GM19467 (cell line): ENCODE data around the gene RRP8.

Experiments used
- ATAC-seq: cut with Tn5 transposase; IDR thresholded peaks from one replicate; pipeline ENCODE4 v1.9.1; 2021; ENCODE audit warnings: mild to moderate bottlenecking, moderate library complexity; ENCODE audit not compliant: unreplicated experiment

Gene RRP8

GRCh38 chr11:6603287-6604080 lies at the start of gene RRP8, which contains the start of gene ILK:
TSS of gene RRP8 (minus strand) at chr11:6603616. CDS start at chr11:6603502, 114 bp downstream.
TSS of gene ILK (plus strand) at chr11:6603774. CDS start at chr11:6604272, 498 bp downstream.
- ATAC-seq, result peak; percentile 75

GRCh38 chr11:6653097-6653496 lies 49.7 kb upstream of the RRP8 start:
- no peak for ATAC-seq

- no peak for ATAC-seq
Observed at GRCh38 chr11:6652182-6652581, 48.8 kb upstream of the RRP8 start.

- ATAC-seq, result no peak
Observed at GRCh38 chr11:6650980-6651379, 47.6 kb upstream of the RRP8 start.

- ATAC-seq, result no peak
Observed at GRCh38 chr11:6650104-6650503, 46.7 kb upstream of the RRP8 start.

- ATAC-seq, result no peak
Observed at GRCh38 chr11:6648501-6648900, 45.1 kb upstream of the RRP8 start.

GRCh38 chr11:6647836-6648235 lies 44.4 kb upstream of the RRP8 start:
- ATAC-seq, result no peak

- ATAC-seq, result peak; percentile 90
Observed at GRCh38 chr11:6646918-6647679, 43.7 kb upstream of the RRP8 start.

- ATAC-seq, result no peak
Observed at GRCh38 chr11:6646576-6646917, 43.1 kb upstream of the RRP8 start.

- no peak for ATAC-seq
Observed at GRCh38 chr11:6646071-6646470, 42.7 kb upstream of the RRP8 start.

GRCh38 chr11:6642957-6643356 lies 39.5 kb upstream of the RRP8 start:
- ATAC-seq, result no peak

GRCh38 chr11:6640985-6641701 lies 37.7 kb upstream of the RRP8 start:
- ATAC-seq, result no peak

GRCh38 chr11:6640036-6640984 lies 36.9 kb upstream of the RRP8 start:
- ATAC-seq, result no peak

GRCh38 chr11:6638429-6638828 lies 35.0 kb upstream of the RRP8 start:
- no peak for ATAC-seq

- no peak for ATAC-seq
Observed at GRCh38 chr11:6637871-6638270, 34.5 kb upstream of the RRP8 start.

- ATAC-seq, result no peak
Observed at GRCh38 chr11:6636480-6636879, 33.1 kb upstream of the RRP8 start.

GRCh38 chr11:6635082-6635932 lies 31.9 kb upstream of the RRP8 start:
- ATAC-seq, result no peak

GRCh38 chr11:6634534-6634933 lies 31.1 kb upstream of the RRP8 start:
- no peak for ATAC-seq
